Left lung (tissue), 10 donors: ENCODE results near the gene PAPPA. TPM values are rescaled to one million over a fixed set of nuclear protein-coding genes. Genes with fewer than 3 reads are reported as not detected.

Experiments
- ATAC-seq: fragments of 200-7000 bp; cut with Tn5 transposase; one replicate; pipeline ENCODE4 v1.9.1; 2020; ENCODE audit warnings: moderate library complexity
- DNase-seq, 4 donors: peaks; one replicate each; pipeline ENCODE4 v3.0.0-alpha.2; 2013 to 2020
- H3K27ac ChIP-seq, 2 donors: fragments of 200-600 bp; sonication (generic) in 1 of 2; one replicate each; pipeline versions ENCODE4 v1.5.0 to v1.8.0; 2020 to 2021
- H3K27me3 ChIP-seq, 2 donors: fragments of 200-600 bp; sonication (generic) in 1 of 2; one replicate each; pipeline versions ENCODE4 v1.5.0 to v1.8.0; 2020 to 2021
- H3K36me3 ChIP-seq, 2 donors: fragments of 200-600 bp; sonication (generic) in 1 of 2; one replicate each; pipeline versions ENCODE4 v1.5.0 to v1.8.0; 2020 to 2021
- H3K4me1 ChIP-seq, 2 donors: fragments of 200-600 bp; one replicate each; pipeline ENCODE4 v1.8.0; 2021
- H3K4me3 ChIP-seq, 2 donors: fragments of 200-600 bp; sonication (generic) in 1 of 2; one replicate each; pipeline versions ENCODE4 v1.5.0 to v1.8.0; 2020 to 2021; ENCODE audit warnings: mild to moderate bottlenecking in 1 of 2
- H3K9me3 ChIP-seq, 2 donors: fragments of 200-600 bp; sonication (generic) in 1 of 2; one replicate each; pipeline versions ENCODE4 v1.5.0 to v1.8.0; 2020 to 2021
- CTCF ChIP-seq, 2 donors: fragments of 200-600 bp; sonication (generic) in 1 of 2; IDR thresholded peaks; one replicate each; pipeline versions ENCODE4 v1.5.0 to v1.8.0; 2021; ENCODE audit warnings: antibody characterized with exemption in 2 of 2
- intact Hi-C, 2 donors: fragments of 100-400 bp; cut with DNase I; formaldehyde crosslinking; loops; one replicate each; pipeline versions ENCODE4 v1.11.2 to v1.14.2; 2022
- polyA plus RNA-seq, 6 donors: library from polyadenylated mRNA; unstranded; fragments of 120-200 nt; gene quantifications; one replicate each; pipeline ENCODE4 v1.2.1, GENCODE V29; 2013; ENCODE audit not compliant: insufficient read length in 6 of 6
- total RNA-seq, 2 donors: library from RNA; stranded (reverse); fragmentation: NEBNext Ultra II Directional; extraction: Animal tissue kit (Norgen Biotek cat#: 25700); gene quantifications; one replicate each; pipeline ENCODE4 v1.2.1, GENCODE V29; 2021
- donor health status: DM: no; HTN: yes; CAD: no.
- donor health status: DM: no; HTN: no; CAD: no.

The PAPPA gene
- total and polyA plus RNA-seq, 8 donors: 1.1 to 9.8 (median 1.3) TPM

GRCh38 chr9:116236979-116237378, 83.4 kb downstream of the PAPPA start:
- no peaks in the 10 kb centered on the region for H3K36me3 ChIP-seq
- intact Hi-C loops: no loop called here
- H3K4me3 ChIP-seq: no peak overlapping the region
- no peak for TF ChIP-seq CTCF (IDR thresholded peaks at IDR 0.05)
- H3K27me3 ChIP-seq: no peaks in the 10 kb centered on the region
- peak; percentile 20 for ATAC-seq
- no peaks in the 10 kb centered on the region for H3K9me3 ChIP-seq
- peak overlapping the region in 1 of 2 donors; percentile 49 for H3K27ac ChIP-seq
- peak in 1 of 4 donors; percentile 23 for DNase-seq
- peaks cover 0 to 3% of the 10 kb centered on the region in 2 donors for H3K4me1 ChIP-seq

- H3K9me3 ChIP-seq: no peaks in the 10 kb centered on the region
- DNase-seq (no peak), ATAC-seq (no peak)
- intact Hi-C loops: no loop called here
- no peaks in the 10 kb centered on the region for H3K36me3 ChIP-seq
- no peak overlapping the region for H3K4me3 ChIP-seq
- peaks cover 0 to 3% of the 10 kb centered on the region in 2 donors for H3K4me1 ChIP-seq
- H3K27ac ChIP-seq: peak overlapping the region in 1 of 2 donors; percentile 49
- no peak for TF ChIP-seq CTCF (IDR thresholded peaks at IDR 0.05)
- no peaks in the 10 kb centered on the region for H3K27me3 ChIP-seq
These were observed 83.9 kb downstream of the PAPPA start for GRCh38 chr9:116237456-116237855.

- H3K9me3 ChIP-seq: no peaks in the 10 kb centered on the region
- H3K4me1 ChIP-seq: peaks cover 0 to 3% of the 10 kb centered on the region in 2 donors
- H3K36me3 ChIP-seq: no peaks in the 10 kb centered on the region
- intact Hi-C loops: no loop called here
- DNase-seq (peak in 1 of 4 donors; percentile 51), ATAC-seq (peak; percentile 83)
- no peak for TF ChIP-seq CTCF (IDR thresholded peaks at IDR 0.05)
- H3K27ac ChIP-seq: peak overlapping the region in 1 of 2 donors; percentile 37
- no peak overlapping the region for H3K4me3 ChIP-seq
- H3K27me3 ChIP-seq: no peaks in the 10 kb centered on the region
These were observed 84.6 kb downstream of the PAPPA start for GRCh38 chr9:116238225-116238624.

- no peak for TF ChIP-seq CTCF (IDR thresholded peaks at IDR 0.05)
- H3K27ac ChIP-seq: peak overlapping the region in 1 of 2 donors; percentile 37
These were observed 85.3 kb downstream of the PAPPA start for GRCh38 chr9:116238776-116239340.

GRCh38 chr9:116243708-116244107, 90.1 kb downstream of the PAPPA start:
- Histone ChIP-seq H3K4me1 (peaks cover 0 to under 1% of the 10 kb centered on the region in 2 donors), H3K4me3 (no peak overlapping the region), H3K27ac (no peak overlapping the region), H3K27me3 (no peaks in the 10 kb centered on the region), H3K36me3 (no peaks in the 10 kb centered on the region), H3K9me3 (no peaks in the 10 kb centered on the region)
- TF ChIP-seq CTCF (IDR thresholded peaks at IDR 0.05): no peak
- no peak for DNase-seq
- intact Hi-C loops: no loop called here
- ATAC-seq: no peak

More at GRCh38 chr9:116238776-116239340, 85.3 kb downstream of the PAPPA start:
- H3K36me3 ChIP-seq: no peaks in the 10 kb centered on the region
- no peak overlapping the region for H3K4me3 ChIP-seq
- ATAC-seq (no peak), DNase-seq (no peak)
- H3K27me3 ChIP-seq: no peaks in the 10 kb centered on the region
- H3K4me1 ChIP-seq: peaks cover 0 to 3% of the 10 kb centered on the region in 2 donors
- intact Hi-C loops: no loop called here
- H3K9me3 ChIP-seq: no peaks in the 10 kb centered on the region
